ENCODE results near the gene ZCWPW2.

GRCh38 chr3:28335246-28335645 lies 13.3 kb upstream of the ZCWPW2 start:
- TF ChIP-seq CTCF (IDR thresholded peaks at IDR 0.05) (no peak), POLR2A (IDR thresholded peaks at IDR 0.05) (no peak)
